ENCODE results near the gene KIF13A. TPM values are rescaled to one million over a fixed set of nuclear protein-coding genes. Genes with fewer than 3 reads are reported as not detected.
"Not testable (repeated sequence)": the region's sequence is repeated elsewhere in the genome, so short reads cannot be mapped to it uniquely, and the experiment has no call there.

The KIF13A gene
- total and polyA plus RNA-seq, 12 donors = 16.7 to 198 (median 97.8) TPM

- no peaks in the 10 kb centered on the region for H3K9me3 ChIP-seq
- intact Hi-C loops (cut with DNase I) = loop anchor here in 1 of 10 donors (5.0 kb wide), 1 partner anchor 45 kb away; no protein-coding TSS in a partner anchor
- ATAC-seq (no peak), DNase-seq (no peak)
- H3K4me1 ChIP-seq = peaks cover 4 to 82% (median 39%) of the 10 kb centered on the region in 9 donors
- H3K27me3 ChIP-seq = no peaks in the 10 kb centered on the region
- TF ChIP-seq CTCF (IDR thresholded peaks at IDR 0.05) = no peak
- peak overlapping the region in 3 of 10 donors; percentile 0 to 8 (median 2) for H3K27ac ChIP-seq
- H3K36me3 ChIP-seq = no peaks in the 10 kb centered on the region
- no peak overlapping the region for H3K4me3 ChIP-seq
Observed at GRCh38 chr6:17912521-17912920, 74.9 kb downstream of the KIF13A start.

GRCh38 chr6:17911656-17912055 lies 75.8 kb downstream of the KIF13A start:
- H3K4me1 ChIP-seq = peaks cover 4 to 86% (median 47%) of the 10 kb centered on the region in 9 donors
- H3K27ac ChIP-seq = peak overlapping the region in 3 of 10 donors; percentile 8 to 14 (median 12)
- ATAC-seq, H3K27me3 ChIP-seq, H3K9me3 ChIP-seq, H3K36me3 ChIP-seq, H3K4me3 ChIP-seq, DNase-seq: not testable (repeated sequence)
- intact Hi-C loops (cut with DNase I) = loop anchor here in 1 of 10 donors (5.0 kb wide), 1 partner anchor 44 kb away; no protein-coding TSS in a partner anchor
- WGBS, 2 donors = 88 to 91% methylated on average over 11 of the region's 11 CpGs

- DNase-seq (no peak), ATAC-seq (peak in 3 of 8 donors; percentile 19 to 41 (median 37))
- peak overlapping the region in 6 of 10 donors; percentile 8 to 83 (median 30) for H3K27ac ChIP-seq
- H3K4me3 ChIP-seq = no peak overlapping the region
- peaks cover 4 to 86% (median 62%) of the 10 kb centered on the region in 9 donors for H3K4me1 ChIP-seq
- no peaks in the 10 kb centered on the region for H3K36me3 ChIP-seq
- intact Hi-C loops (cut with DNase I) = loop anchor here in 1 of 10 donors (5.0 kb wide), 1 partner anchor 43 kb away; no protein-coding TSS in a partner anchor
- no peak for TF ChIP-seq CTCF (IDR thresholded peaks at IDR 0.05)
- H3K9me3 ChIP-seq = no peaks in the 10 kb centered on the region
- no peaks in the 10 kb centered on the region for H3K27me3 ChIP-seq
- WGBS, 2 donors = 28 to 39% methylated on average over 2 of the region's 2 CpGs
Observed at GRCh38 chr6:17910189-17910588, 77.2 kb downstream of the KIF13A start.

GRCh38 chr6:17908831-17909230 lies 78.6 kb downstream of the KIF13A start:
- no peaks in the 10 kb centered on the region for H3K27me3 ChIP-seq
- no peaks in the 10 kb centered on the region for H3K9me3 ChIP-seq
- DNase-seq = no peak
- peak overlapping the region in 3 of 10 donors; percentile 7 to 83 (median 8) for H3K27ac ChIP-seq
- H3K4me3 ChIP-seq = no peak overlapping the region
- intact Hi-C loops (cut with DNase I) = no loop called here
- no peak for TF ChIP-seq CTCF (IDR thresholded peaks at IDR 0.05)
- peaks cover 4 to 92% (median 76%) of the 10 kb centered on the region in 9 donors for H3K4me1 ChIP-seq
- H3K36me3 ChIP-seq = no peaks in the 10 kb centered on the region
- WGBS, 2 donors = 95 to 96% methylated on average over 4 of the region's 4 CpGs
- no peak for ATAC-seq
